Measurements from ENCODE around the gene HECW1. TPM values are rescaled to one million over a fixed set of nuclear protein-coding genes. Genes with fewer than 3 reads are reported as not detected.

Gene HECW1
- total RNA-seq, 1 donor from 2014 or later, result 0.11 TPM

GRCh38 chr7:43377196-43377960, 264.9 kb downstream of the HECW1 start:
- no peak overlapping the region for H3K9ac ChIP-seq
- peaks cover 3% of the 10 kb centered on the region for H3K9me3 Mint-ChIP-seq
- H3K79me2 ChIP-seq (ENCODE audit: low read depth), result no peaks in the 10 kb centered on the region
- H3K27me3 ChIP-seq, result no peaks in the 10 kb centered on the region
- no peak overlapping the region for H3K4me3 ChIP-seq
- TF ChIP-seq, protein P1, sequence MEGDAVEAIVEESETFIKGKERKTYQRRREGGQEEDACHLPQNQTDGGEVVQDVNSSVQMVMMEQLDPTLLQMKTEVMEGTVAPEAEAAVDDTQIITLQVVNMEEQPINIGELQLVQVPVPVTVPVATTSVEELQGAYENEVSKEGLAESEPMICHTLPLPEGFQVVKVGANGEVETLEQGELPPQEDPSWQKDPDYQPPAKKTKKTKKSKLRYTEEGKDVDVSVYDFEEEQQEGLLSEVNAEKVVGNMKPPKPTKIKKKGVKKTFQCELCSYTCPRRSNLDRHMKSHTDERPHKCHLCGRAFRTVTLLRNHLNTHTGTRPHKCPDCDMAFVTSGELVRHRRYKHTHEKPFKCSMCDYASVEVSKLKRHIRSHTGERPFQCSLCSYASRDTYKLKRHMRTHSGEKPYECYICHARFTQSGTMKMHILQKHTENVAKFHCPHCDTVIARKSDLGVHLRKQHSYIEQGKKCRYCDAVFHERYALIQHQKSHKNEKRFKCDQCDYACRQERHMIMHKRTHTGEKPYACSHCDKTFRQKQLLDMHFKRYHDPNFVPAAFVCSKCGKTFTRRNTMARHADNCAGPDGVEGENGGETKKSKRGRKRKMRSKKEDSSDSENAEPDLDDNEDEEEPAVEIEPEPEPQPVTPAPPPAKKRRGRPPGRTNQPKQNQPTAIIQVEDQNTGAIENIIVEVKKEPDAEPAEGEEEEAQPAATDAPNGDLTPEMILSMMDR (IDR thresholded peaks at IDR 0.05), result no peak
- TF ChIP-seq EZH2 (IDR thresholded peaks at IDR 0.05), result no peak
- TF ChIP-seq EZH2phosphoT487 (IDR thresholded peaks at IDR 0.05), result no peak
- no peaks in the 10 kb centered on the region for H3K27me3 Mint-ChIP-seq (ENCODE audit: insufficient read depth, low read depth)
- H3K27ac ChIP-seq, result no peak overlapping the region
- no peak for DNase-seq (ENCODE audit: low spot score)
- no peaks in the 10 kb centered on the region for H3K36me3 Mint-ChIP-seq
- H3K4me1 Mint-ChIP-seq, result peaks cover 25% of the 10 kb centered on the region
- peak overlapping the region; percentile 5 for H3K27ac Mint-ChIP-seq
- no peaks in the 10 kb centered on the region for H3K36me3 ChIP-seq
- no peaks in the 10 kb centered on the region for H3K4me1 ChIP-seq
- H3K9me3 ChIP-seq (ENCODE audit: low read depth), result no peaks in the 10 kb centered on the region
- no peak overlapping the region for H3K4me3 Mint-ChIP-seq
- no peaks in the 10 kb centered on the region for H4K20me1 ChIP-seq (ENCODE audit: low read depth)
- H3F3A ChIP-seq (ENCODE audit: low read depth), result no peaks in the 10 kb centered on the region
- no peak overlapping the region for H3K4me2 ChIP-seq
- no peak overlapping the region for H2AFZ ChIP-seq (replicated peaks)

GRCh38 chr7:43379210-43379609, 266.8 kb downstream of the HECW1 start:
- H4K20me1 ChIP-seq (ENCODE audit: low read depth), result no peaks in the 10 kb centered on the region
- DNase-seq (ENCODE audit: low spot score), result no peak
- H3K36me3 Mint-ChIP-seq, result no peaks in the 10 kb centered on the region
- H3K79me2 ChIP-seq (ENCODE audit: low read depth), result no peaks in the 10 kb centered on the region
- TF ChIP-seq EZH2phosphoT487 (IDR thresholded peaks at IDR 0.05) (no peak), EZH2 (IDR thresholded peaks at IDR 0.05) (no peak)
- TF ChIP-seq, protein P1 (IDR thresholded peaks at IDR 0.05), result no peak
- no peak overlapping the region for H3K4me3 Mint-ChIP-seq
- no peaks in the 10 kb centered on the region for H3K4me1 ChIP-seq
- H3K4me2 ChIP-seq, result no peak overlapping the region
- no peak overlapping the region for H2AFZ ChIP-seq (replicated peaks)
- no peaks in the 10 kb centered on the region for H3K27me3 Mint-ChIP-seq (ENCODE audit: insufficient read depth, low read depth)
- H3F3A ChIP-seq (ENCODE audit: low read depth), result no peaks in the 10 kb centered on the region
- no peak overlapping the region for H3K4me3 ChIP-seq
- peaks cover 3% of the 10 kb centered on the region for H3K9me3 Mint-ChIP-seq
- no peaks in the 10 kb centered on the region for H3K36me3 ChIP-seq
- H3K9ac ChIP-seq, result no peak overlapping the region
- H3K4me1 Mint-ChIP-seq, result peaks cover 26% of the 10 kb centered on the region
- H3K9me3 ChIP-seq (ENCODE audit: low read depth), result no peaks in the 10 kb centered on the region
- H3K27ac ChIP-seq, result no peak overlapping the region
- H3K27me3 ChIP-seq, result no peaks in the 10 kb centered on the region
- no peak overlapping the region for H3K27ac Mint-ChIP-seq

- Histone ChIP-seq H3K27ac (no peak overlapping the region), H4K20me1 (ENCODE audit: low read depth) (no peaks in the 10 kb centered on the region), H3F3A (ENCODE audit: low read depth) (no peaks in the 10 kb centered on the region), H3K79me2 (ENCODE audit: low read depth) (no peaks in the 10 kb centered on the region), H3K36me3 (no peaks in the 10 kb centered on the region), H3K27me3 (no peaks in the 10 kb centered on the region), H3K9me3 (ENCODE audit: low read depth) (no peaks in the 10 kb centered on the region), H3K9ac (no peak overlapping the region), H3K4me1 (no peaks in the 10 kb centered on the region), H3K4me3 (no peak overlapping the region), H3K4me2 (no peak overlapping the region), H2AFZ (replicated peaks) (no peak overlapping the region)
- peaks cover 6% of the 10 kb centered on the region for H3K9me3 Mint-ChIP-seq
- no peak overlapping the region for H3K4me3 Mint-ChIP-seq
- H3K27ac Mint-ChIP-seq, result no peak overlapping the region
- TF ChIP-seq, protein P1 (IDR thresholded peaks at IDR 0.05), result no peak
- TF ChIP-seq EZH2phosphoT487 (IDR thresholded peaks at IDR 0.05) (no peak), EZH2 (IDR thresholded peaks at IDR 0.05) (no peak)
- no peaks in the 10 kb centered on the region for H3K27me3 Mint-ChIP-seq (ENCODE audit: insufficient read depth, low read depth)
- no peaks in the 10 kb centered on the region for H3K36me3 Mint-ChIP-seq
- peaks cover 3% of the 10 kb centered on the region for H3K4me1 Mint-ChIP-seq
- no peak for DNase-seq (ENCODE audit: low spot score)
These were observed 272.3 kb downstream of the HECW1 start for GRCh38 chr7:43384616-43385308.

Data from neural progenitor cell (in vitro differentiated cells).